ENCODE data around the gene ITPR3.

- TF ChIP-seq CTCF (IDR thresholded peaks at IDR 0.05; ENCODE audit: low read length) = no peak
- no peak for TF ChIP-seq EZH2 (IDR thresholded peaks at IDR 0.05; ENCODE audit: borderline replicate concordance, low read length)
Observed at GRCh38 chr6:33609019-33609418, 12.1 kb upstream of the ITPR3 start.
